OCI-LY1 (cell line): Measurements from ENCODE around the gene CCR6.

Experiments used
- EZH2 ChIP-seq: fragments of 200-600 bp; sonication (generic), shearing (Covaris generic); IDR thresholded peaks from 2 replicates; pipeline ENCODE4 v1.8.0; 2017; ENCODE audit warnings: borderline replicate concordance, mixed run types, mild to moderate bottlenecking, antibody characterized with exemption, low read length, moderate library complexity, mixed read lengths
- TF ChIP-seq, protein P1 (sequence below): fragments of 200-600 bp; sonication (generic), shearing (Covaris generic); IDR thresholded peaks from 2 replicates; pipeline ENCODE4 v1.5.1; 2017; ENCODE audit warnings: mild to moderate bottlenecking, antibody characterized with exemption, low read length, moderate library complexity, mixed read lengths

DNA sequence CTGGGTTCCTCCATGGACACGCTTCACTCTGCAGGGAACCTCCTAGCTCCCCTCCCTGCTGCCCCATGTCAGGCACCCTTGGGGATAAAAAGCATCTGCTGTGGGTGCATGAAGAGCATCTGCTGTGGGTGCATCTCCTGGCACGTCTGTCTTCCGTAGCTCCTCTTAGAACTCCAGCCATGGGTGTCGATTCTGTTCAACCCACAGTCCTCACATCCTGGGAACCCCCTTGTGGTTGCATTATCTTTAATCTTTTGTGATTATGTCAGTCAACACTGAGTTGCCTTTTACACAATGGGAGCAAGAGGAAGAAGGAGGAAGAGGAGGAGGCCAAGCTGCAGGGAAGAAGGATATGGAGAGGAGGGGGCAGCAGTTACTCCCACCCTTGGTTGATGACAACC is 24.1 kb upstream of the CCR6 start:
- TF ChIP-seq, protein P1, sequence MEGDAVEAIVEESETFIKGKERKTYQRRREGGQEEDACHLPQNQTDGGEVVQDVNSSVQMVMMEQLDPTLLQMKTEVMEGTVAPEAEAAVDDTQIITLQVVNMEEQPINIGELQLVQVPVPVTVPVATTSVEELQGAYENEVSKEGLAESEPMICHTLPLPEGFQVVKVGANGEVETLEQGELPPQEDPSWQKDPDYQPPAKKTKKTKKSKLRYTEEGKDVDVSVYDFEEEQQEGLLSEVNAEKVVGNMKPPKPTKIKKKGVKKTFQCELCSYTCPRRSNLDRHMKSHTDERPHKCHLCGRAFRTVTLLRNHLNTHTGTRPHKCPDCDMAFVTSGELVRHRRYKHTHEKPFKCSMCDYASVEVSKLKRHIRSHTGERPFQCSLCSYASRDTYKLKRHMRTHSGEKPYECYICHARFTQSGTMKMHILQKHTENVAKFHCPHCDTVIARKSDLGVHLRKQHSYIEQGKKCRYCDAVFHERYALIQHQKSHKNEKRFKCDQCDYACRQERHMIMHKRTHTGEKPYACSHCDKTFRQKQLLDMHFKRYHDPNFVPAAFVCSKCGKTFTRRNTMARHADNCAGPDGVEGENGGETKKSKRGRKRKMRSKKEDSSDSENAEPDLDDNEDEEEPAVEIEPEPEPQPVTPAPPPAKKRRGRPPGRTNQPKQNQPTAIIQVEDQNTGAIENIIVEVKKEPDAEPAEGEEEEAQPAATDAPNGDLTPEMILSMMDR: no peak
- no peak for TF ChIP-seq EZH2
